ENCODE data around the gene HADHB.
A peak's percentile ranks its signal among the peaks of the same experiment; 100 is the strongest.

The HADHB gene

GRCh38 chr2:26241928-26242436 is 2.8 kb upstream of the HADHB start:
- in situ Hi-C loops (cut with MboI; ENCODE audit: low sequenced_read_pairs, unreplicated experiment) = no loop called here
- TF ChIP-seq CTCF (IDR thresholded peaks at IDR 0.05; ENCODE audit: borderline replicate concordance, control extremely low read depth, extremely low read depth, insufficient read depth, missing control alignments) = no peak
- no peak for DNase-seq (ENCODE audit: low spot score)

GRCh38 chr2:26243470-26244308 is 1.1 kb upstream of the HADHB start:
- in situ Hi-C loops (cut with MboI; ENCODE audit: low sequenced_read_pairs, unreplicated experiment) = no loop called here
- TF ChIP-seq CTCF (IDR thresholded peaks at IDR 0.05; ENCODE audit: borderline replicate concordance, control extremely low read depth, extremely low read depth, insufficient read depth, missing control alignments) = no peak
- peak; percentile 40 for DNase-seq (ENCODE audit: low spot score)

GRCh38 chr2:26245231-26245732 is 543 bp downstream of the HADHB start:
- DNase-seq (ENCODE audit: low spot score) = peak; percentile 44
- no peak for TF ChIP-seq CTCF (IDR thresholded peaks at IDR 0.05; ENCODE audit: borderline replicate concordance, control extremely low read depth, extremely low read depth, insufficient read depth, missing control alignments)
- in situ Hi-C loops (cut with MboI; ENCODE audit: low sequenced_read_pairs, unreplicated experiment) = no loop called here

- in situ Hi-C loops (cut with MboI; ENCODE audit: low sequenced_read_pairs, unreplicated experiment) = no loop called here
- peak; percentile 66 for DNase-seq (ENCODE audit: low spot score)
- no peak for TF ChIP-seq CTCF (IDR thresholded peaks at IDR 0.05; ENCODE audit: borderline replicate concordance, control extremely low read depth, extremely low read depth, insufficient read depth, missing control alignments)
These were observed 1.1 kb downstream of the HADHB start for GRCh38 chr2:26245810-26246209.

- in situ Hi-C loops (cut with MboI; ENCODE audit: low sequenced_read_pairs, unreplicated experiment) = no loop called here
- TF ChIP-seq CTCF (IDR thresholded peaks at IDR 0.05; ENCODE audit: borderline replicate concordance, control extremely low read depth, extremely low read depth, insufficient read depth, missing control alignments) = no peak
- DNase-seq (ENCODE audit: low spot score) = no peak
These were observed 2.1 kb downstream of the HADHB start for GRCh38 chr2:26246818-26247217.

GRCh38 chr2:26249625-26250024 is 4.9 kb downstream of the HADHB start:
- DNase-seq (ENCODE audit: low spot score) = no peak
- TF ChIP-seq CTCF (IDR thresholded peaks at IDR 0.05; ENCODE audit: borderline replicate concordance, control extremely low read depth, extremely low read depth, insufficient read depth, missing control alignments) = no peak
- in situ Hi-C loops (cut with MboI; ENCODE audit: low sequenced_read_pairs, unreplicated experiment) = no loop called here
